ENCODE data around the gene PKD1. TPM values are rescaled to one million over a fixed set of nuclear protein-coding genes. Genes with fewer than 3 reads are reported as not detected.
"Not testable (repeated sequence)": the region's sequence is repeated elsewhere in the genome, so short reads cannot be mapped to it uniquely, and the experiment has no call there.

PKD1 gene
- polyA plus RNA-seq (2012; ENCODE audit: missing spikeins), result 9.3 TPM

GRCh38 chr16:2135770-2136490 lies at the start of gene PKD1:
Gene PKD1 (minus strand): TSS chr16:2135898. CDS start chr16:2135689, 209 bp downstream.
- not testable (repeated sequence) for DNase-seq (ENCODE audit: insufficient read length)
- FAIRE-seq, result peak; percentile 79

GRCh38 chr16:2184962-2185361 lies 49.3 kb upstream of the PKD1 start:
- TF ChIP-seq POLR2AphosphoS5 (IDR thresholded peaks at IDR 0.05; ENCODE audit: low read depth, low read length), result no peak
- no peak for TF ChIP-seq TAF1 (IDR thresholded peaks at IDR 0.05; ENCODE audit: borderline replicate concordance, low read depth, low read length)
- TF ChIP-seq POLR2A (IDR thresholded peaks at IDR 0.05; ENCODE audit: low read depth, low read length), result no peak
- no peak for FAIRE-seq
- no peak for DNase-seq (ENCODE audit: insufficient read length)

- TF ChIP-seq POLR2AphosphoS5 (IDR thresholded peaks at IDR 0.05; ENCODE audit: low read depth, low read length) (no peak), POLR2A (IDR thresholded peaks at IDR 0.05; ENCODE audit: low read depth, low read length) (no peak), TAF1 (IDR thresholded peaks at IDR 0.05; ENCODE audit: borderline replicate concordance, low read depth, low read length) (no peak)
- FAIRE-seq (no peak), DNase-seq (ENCODE audit: insufficient read length) (no peak)
These were observed 48.6 kb upstream of the PKD1 start for GRCh38 chr16:2184346-2184745.

- TF ChIP-seq TAF1 (IDR thresholded peaks at IDR 0.05; ENCODE audit: borderline replicate concordance, low read depth, low read length), result no peak
- no peak for TF ChIP-seq POLR2A (IDR thresholded peaks at IDR 0.05; ENCODE audit: low read depth, low read length)
- no peak for TF ChIP-seq POLR2AphosphoS5 (IDR thresholded peaks at IDR 0.05; ENCODE audit: low read depth, low read length)
- no peak for DNase-seq (ENCODE audit: insufficient read length)
- FAIRE-seq, result no peak
These were observed 48.0 kb upstream of the PKD1 start for GRCh38 chr16:2183671-2184070.

GRCh38 chr16:2181952-2182351 lies 46.3 kb upstream of the PKD1 start:
- DNase-seq (ENCODE audit: insufficient read length) (no peak), FAIRE-seq (no peak)
- TF ChIP-seq POLR2A (IDR thresholded peaks at IDR 0.05; ENCODE audit: low read depth, low read length) (no peak), POLR2AphosphoS5 (IDR thresholded peaks at IDR 0.05; ENCODE audit: low read depth, low read length) (no peak), TAF1 (IDR thresholded peaks at IDR 0.05; ENCODE audit: borderline replicate concordance, low read depth, low read length) (no peak)

- DNase-seq (ENCODE audit: insufficient read length) (no peak), FAIRE-seq (no peak)
- no peak for TF ChIP-seq POLR2A (IDR thresholded peaks at IDR 0.05; ENCODE audit: low read depth, low read length)
- no peak for TF ChIP-seq TAF1 (IDR thresholded peaks at IDR 0.05; ENCODE audit: borderline replicate concordance, low read depth, low read length)
- TF ChIP-seq POLR2AphosphoS5 (IDR thresholded peaks at IDR 0.05; ENCODE audit: low read depth, low read length), result no peak
These were observed 45.5 kb upstream of the PKD1 start for GRCh38 chr16:2180962-2181923.

GRCh38 chr16:2180461-2180860 lies 44.8 kb upstream of the PKD1 start:
- no peak for TF ChIP-seq POLR2AphosphoS5 (IDR thresholded peaks at IDR 0.05; ENCODE audit: low read depth, low read length)
- no peak for TF ChIP-seq POLR2A (IDR thresholded peaks at IDR 0.05; ENCODE audit: low read depth, low read length)
- no peak for TF ChIP-seq TAF1 (IDR thresholded peaks at IDR 0.05; ENCODE audit: borderline replicate concordance, low read depth, low read length)
- DNase-seq (ENCODE audit: insufficient read length) (no peak), FAIRE-seq (no peak)

GRCh38 chr16:2179576-2179975 lies 43.9 kb upstream of the PKD1 start:
- no peak for TF ChIP-seq POLR2A (IDR thresholded peaks at IDR 0.05; ENCODE audit: low read depth, low read length)
- no peak for TF ChIP-seq POLR2AphosphoS5 (IDR thresholded peaks at IDR 0.05; ENCODE audit: low read depth, low read length)
- no peak for TF ChIP-seq TAF1 (IDR thresholded peaks at IDR 0.05; ENCODE audit: borderline replicate concordance, low read depth, low read length)
- DNase-seq (ENCODE audit: insufficient read length), result no peak
- no peak for FAIRE-seq

- DNase-seq (ENCODE audit: insufficient read length), result no peak
- TF ChIP-seq POLR2A (IDR thresholded peaks at IDR 0.05; ENCODE audit: low read depth, low read length) (no peak), TAF1 (IDR thresholded peaks at IDR 0.05; ENCODE audit: borderline replicate concordance, low read depth, low read length) (no peak), POLR2AphosphoS5 (IDR thresholded peaks at IDR 0.05; ENCODE audit: low read depth, low read length) (no peak)
These were observed 43.4 kb upstream of the PKD1 start for GRCh38 chr16:2179107-2179501.

GRCh38 chr16:2178321-2179106 lies 42.8 kb upstream of the PKD1 start:
- DNase-seq (ENCODE audit: insufficient read length) (no peak), FAIRE-seq (no peak)
- TF ChIP-seq POLR2AphosphoS5 (IDR thresholded peaks at IDR 0.05; ENCODE audit: low read depth, low read length) (no peak), TAF1 (IDR thresholded peaks at IDR 0.05; ENCODE audit: borderline replicate concordance, low read depth, low read length) (no peak), POLR2A (IDR thresholded peaks at IDR 0.05; ENCODE audit: low read depth, low read length) (no peak)

More at GRCh38 chr16:2179107-2179501, 43.4 kb upstream of the PKD1 start:
- FAIRE-seq, result no peak

- DNase-seq (ENCODE audit: insufficient read length), result no peak
- FAIRE-seq, result no peak
- TF ChIP-seq POLR2AphosphoS5 (IDR thresholded peaks at IDR 0.05; ENCODE audit: low read depth, low read length) (no peak), POLR2A (IDR thresholded peaks at IDR 0.05; ENCODE audit: low read depth, low read length) (no peak), TAF1 (IDR thresholded peaks at IDR 0.05; ENCODE audit: borderline replicate concordance, low read depth, low read length) (no peak)
These were observed 41.9 kb upstream of the PKD1 start for GRCh38 chr16:2177561-2177960.

Data from GM12892 (cell line).